Neuron (in vitro differentiated cells): ENCODE data around the gene COP1.
"Not testable (repeated sequence)": the region's sequence is repeated elsewhere in the genome, so short reads cannot be mapped to it uniquely, and the experiment has no call there.

Experiments
- H2AFZ ChIP-seq: one replicate; pipeline ENCODE4 v1.6.1; 2013; ENCODE audit warnings: low read depth, mild to moderate bottlenecking, inconsistent platforms, low read length, moderate library complexity
- H3K27me3 ChIP-seq: one replicate; pipeline ENCODE4 v1.6.1; 2013; ENCODE audit warnings: low read length; ENCODE audit not compliant: insufficient read depth
- H3K36me3 ChIP-seq: one replicate; pipeline ENCODE4 v1.6.1; 2013; ENCODE audit warnings: low read length; ENCODE audit not compliant: insufficient read depth
- H3K4me1 ChIP-seq: one replicate; pipeline ENCODE4 v1.6.1; 2013; ENCODE audit warnings: low read length; ENCODE audit not compliant: insufficient read depth
- H3K4me3 ChIP-seq: 2 replicates; pipeline ENCODE4 v1.5.1; 2013; ENCODE audit warnings: mild to moderate bottlenecking, low read length, moderate library complexity
- H3K9me3 ChIP-seq: one replicate; pipeline ENCODE4 v1.6.1; 2013; ENCODE audit warnings: low read length

The COP1 gene

GRCh38 chr1:176090766-176091165 is 116.3 kb downstream of the COP1 start:
- no peak overlapping the region for H2AFZ ChIP-seq
- H3K4me3 ChIP-seq = no peak overlapping the region
- H3K27me3 ChIP-seq = no peaks in the 10 kb centered on the region
- H3K4me1 ChIP-seq = no peaks in the 10 kb centered on the region
- H3K36me3 ChIP-seq = no peaks in the 10 kb centered on the region
- H3K9me3 ChIP-seq = peaks cover 2% of the 10 kb centered on the region

GRCh38 chr1:176087746-176088145 is 119.3 kb downstream of the COP1 start:
- H3K4me3 ChIP-seq, H3K4me1 ChIP-seq, H3K9me3 ChIP-seq, H2AFZ ChIP-seq, H3K36me3 ChIP-seq, H3K27me3 ChIP-seq: not testable (repeated sequence)

- Histone ChIP-seq H3K4me1 (no peaks in the 10 kb centered on the region), H3K4me3 (no peak overlapping the region), H3K27me3 (no peaks in the 10 kb centered on the region), H3K9me3 (no peaks in the 10 kb centered on the region), H2AFZ (no peak overlapping the region), H3K36me3 (peaks cover 4% of the 10 kb centered on the region)
Observed at GRCh38 chr1:176073524-176074157, 133.4 kb downstream of the COP1 start.

GRCh38 chr1:176068901-176069300 is 138.2 kb downstream of the COP1 start:
- H3K4me1 ChIP-seq = no peaks in the 10 kb centered on the region
- no peaks in the 10 kb centered on the region for H3K27me3 ChIP-seq
- no peak overlapping the region for H2AFZ ChIP-seq
- H3K9me3 ChIP-seq = no peaks in the 10 kb centered on the region
- H3K4me3 ChIP-seq = no peak overlapping the region
- H3K36me3 ChIP-seq = peaks cover 4% of the 10 kb centered on the region

- no peaks in the 10 kb centered on the region for H3K9me3 ChIP-seq
- H3K4me1 ChIP-seq = no peaks in the 10 kb centered on the region
- no peak overlapping the region for H3K4me3 ChIP-seq
- H2AFZ ChIP-seq = no peak overlapping the region
- no peaks in the 10 kb centered on the region for H3K27me3 ChIP-seq
- peaks cover 4% of the 10 kb centered on the region for H3K36me3 ChIP-seq
Observed at GRCh38 chr1:176068256-176068655, 138.8 kb downstream of the COP1 start.

- Histone ChIP-seq H2AFZ (no peak overlapping the region), H3K27me3 (no peaks in the 10 kb centered on the region), H3K4me3 (no peak overlapping the region), H3K9me3 (no peaks in the 10 kb centered on the region), H3K4me1 (no peaks in the 10 kb centered on the region), H3K36me3 (peaks cover 4% of the 10 kb centered on the region)
Observed at GRCh38 chr1:176066709-176067108, 140.4 kb downstream of the COP1 start.

- Histone ChIP-seq H3K36me3 (no peaks in the 10 kb centered on the region), H3K27me3 (no peaks in the 10 kb centered on the region), H3K4me1 (peaks cover 8% of the 10 kb centered on the region), H3K9me3 (no peaks in the 10 kb centered on the region), H2AFZ (no peak overlapping the region), H3K4me3 (no peak overlapping the region)
Observed at GRCh38 chr1:176058686-176059085, 148.4 kb downstream of the COP1 start.

GRCh38 chr1:176056312-176056711 is 150.8 kb downstream of the COP1 start:
- Histone ChIP-seq H3K4me1 (peaks cover 8% of the 10 kb centered on the region), H3K9me3 (no peaks in the 10 kb centered on the region), H2AFZ (no peak overlapping the region), H3K36me3 (no peaks in the 10 kb centered on the region), H3K27me3 (no peaks in the 10 kb centered on the region), H3K4me3 (no peak overlapping the region)

GRCh38 chr1:176055398-176055797 is 151.7 kb downstream of the COP1 start:
- Histone ChIP-seq H3K9me3 (no peaks in the 10 kb centered on the region), H2AFZ (no peak overlapping the region), H3K4me3 (no peak overlapping the region), H3K36me3 (no peaks in the 10 kb centered on the region), H3K27me3 (no peaks in the 10 kb centered on the region), H3K4me1 (peaks cover 8% of the 10 kb centered on the region)

- Histone ChIP-seq H3K36me3 (no peaks in the 10 kb centered on the region), H3K9me3 (no peaks in the 10 kb centered on the region), H2AFZ (no peak overlapping the region), H3K27me3 (no peaks in the 10 kb centered on the region), H3K4me3 (no peak overlapping the region), H3K4me1 (no peaks in the 10 kb centered on the region)
Observed at GRCh38 chr1:176051902-176052518, 155.1 kb downstream of the COP1 start.

- Histone ChIP-seq H3K36me3 (no peaks in the 10 kb centered on the region), H2AFZ (no peak overlapping the region), H3K9me3 (no peaks in the 10 kb centered on the region), H3K27me3 (no peaks in the 10 kb centered on the region), H3K4me1 (no peaks in the 10 kb centered on the region), H3K4me3 (no peak overlapping the region)
Observed at GRCh38 chr1:176051402-176051801, 155.7 kb downstream of the COP1 start.

- H3K27me3 ChIP-seq = no peaks in the 10 kb centered on the region
- no peaks in the 10 kb centered on the region for H3K4me1 ChIP-seq
- H2AFZ ChIP-seq = no peak overlapping the region
- H3K4me3 ChIP-seq = no peak overlapping the region
- H3K36me3 ChIP-seq = no peaks in the 10 kb centered on the region
- no peaks in the 10 kb centered on the region for H3K9me3 ChIP-seq
Observed at GRCh38 chr1:176049582-176049981, 157.5 kb downstream of the COP1 start.

- Histone ChIP-seq H3K9me3 (no peaks in the 10 kb centered on the region), H3K4me3 (no peak overlapping the region), H3K4me1 (no peaks in the 10 kb centered on the region), H3K27me3 (no peaks in the 10 kb centered on the region), H3K36me3 (peaks cover 8% of the 10 kb centered on the region), H2AFZ (no peak overlapping the region)
Observed at GRCh38 chr1:176046926-176047325, 160.2 kb downstream of the COP1 start.

- no peaks in the 10 kb centered on the region for H3K4me1 ChIP-seq
- no peak overlapping the region for H3K4me3 ChIP-seq
- peaks cover 24% of the 10 kb centered on the region for H3K36me3 ChIP-seq
- H3K27me3 ChIP-seq = no peaks in the 10 kb centered on the region
- H2AFZ ChIP-seq = no peak overlapping the region
- H3K9me3 ChIP-seq = no peaks in the 10 kb centered on the region
Observed at GRCh38 chr1:176043537-176043936, 163.5 kb downstream of the COP1 start.
